Liver (tissue), 9 donors: ENCODE data around the gene LNX2. TPM values are rescaled to one million over a fixed set of nuclear protein-coding genes. Genes with fewer than 3 reads are reported as not detected.

Experiments used
- DNase-seq: peaks from one replicate; pipeline ENCODE4 v3.0.0-alpha.2; 2017; ENCODE audit warnings: low spot score
- H3K27ac ChIP-seq, 2 donors: one replicate each; pipeline ENCODE4 v1.7.0; 2013; ENCODE audit warnings: inconsistent platforms in 2 of 2, low read length in 2 of 2, control low read depth in 1 of 2, low read depth in 1 of 2, mild to moderate bottlenecking in 1 of 2
- H3K27me3 ChIP-seq, 4 donors: one replicate each; pipeline versions ENCODE4 v1.6.1 to v1.7.0; 2013; ENCODE audit warnings: low read length in 3 of 4, inconsistent platforms in 1 of 4, mild to moderate bottlenecking in 1 of 4, moderate library complexity in 1 of 4; ENCODE audit not compliant: control insufficient read depth in 4 of 4, insufficient read depth in 4 of 4
- H3K36me3 ChIP-seq, 4 donors: one replicate each; pipeline versions ENCODE4 v1.6.1 to v1.7.0; 2013; ENCODE audit warnings: low read length in 3 of 4, mild to moderate bottlenecking in 3 of 4, low read depth in 1 of 4, moderate library complexity in 1 of 4; ENCODE audit not compliant: control insufficient read depth in 4 of 4, insufficient read depth in 3 of 4
- H3K4me1 ChIP-seq, 4 donors: one replicate each; pipeline versions ENCODE4 v1.6.1 to v1.7.0; 2013; ENCODE audit warnings: low read length in 3 of 4, mild to moderate bottlenecking in 3 of 4, moderate library complexity in 1 of 4; ENCODE audit not compliant: control insufficient read depth in 4 of 4, insufficient read depth in 4 of 4
- H3K4me3 ChIP-seq, 3 donors: one replicate each; pipeline versions ENCODE4 v1.6.1 to v1.7.0; 2013; ENCODE audit warnings: low read length in 3 of 3, control low read depth in 1 of 3, low read depth in 1 of 3, mild to moderate bottlenecking in 1 of 3
- H3K9ac ChIP-seq, 2 donors: one replicate each; pipeline ENCODE4 v1.7.0; 2013; ENCODE audit warnings: low read length in 2 of 2, mild to moderate bottlenecking in 2 of 2, moderate library complexity in 2 of 2, control low read depth in 1 of 2, low read depth in 1 of 2
- H3K9me3 ChIP-seq, 4 donors: one replicate each; pipeline versions ENCODE4 v1.6.1 to v1.7.0; 2013; ENCODE audit warnings: low read length in 3 of 4; ENCODE audit not compliant: control insufficient read depth in 4 of 4
- ATF3 ChIP-seq: IDR thresholded peaks from 2 replicates; pipeline ENCODE4 v1.6.1; 2016; ENCODE audit warnings: antibody characterized with exemption
- EGR1 ChIP-seq, 2 donors: IDR thresholded peaks; 2 replicates each; pipeline ENCODE4 v1.6.1; 2016 to 2018; ENCODE audit warnings: antibody characterized with exemption in 2 of 2, low read depth in 2 of 2
- FOXA1 ChIP-seq: IDR thresholded peaks from 2 replicates; pipeline ENCODE4 v1.6.1; 2016; ENCODE audit warnings: antibody characterized with exemption
- FOXA2 ChIP-seq: IDR thresholded peaks from 2 replicates; pipeline ENCODE4 v1.6.1; 2016; ENCODE audit warnings: antibody characterized with exemption
- GABPA ChIP-seq, 2 donors: IDR thresholded peaks in 1 of 2; conservative IDR thresholded peaks in 1 of 2; 2 replicates each; pipeline ENCODE4 v1.6.1; 2016; ENCODE audit warnings: antibody characterized with exemption in 2 of 2, mild to moderate bottlenecking in 1 of 2, moderate library complexity in 1 of 2
- HNF4A ChIP-seq, 2 donors: conservative IDR thresholded peaks; 2 replicates each; pipeline ENCODE4 v1.6.1; 2016; ENCODE audit warnings: antibody characterized with exemption in 2 of 2, mild to moderate bottlenecking in 2 of 2
- HNF4G ChIP-seq: IDR thresholded peaks from 2 replicates; pipeline ENCODE4 v1.6.1; 2016; ENCODE audit warnings: antibody characterized with exemption
- JUND ChIP-seq, 2 donors: IDR thresholded peaks; 2 replicates each; pipeline ENCODE4 v1.6.1; 2016; ENCODE audit warnings: antibody characterized with exemption in 2 of 2
- MAX ChIP-seq: IDR thresholded peaks from 2 replicates; pipeline ENCODE4 v1.6.1; 2016; ENCODE audit warnings: antibody characterized with exemption
- NR2F2 ChIP-seq: IDR thresholded peaks from 2 replicates; pipeline ENCODE4 v1.6.1; 2016; ENCODE audit warnings: antibody characterized with exemption
- RAD21 ChIP-seq, 2 donors: IDR thresholded peaks; 2 replicates each; pipeline ENCODE4 v1.6.1; 2016; ENCODE audit warnings: antibody characterized with exemption in 2 of 2, mild to moderate bottlenecking in 2 of 2
- RXRA ChIP-seq, 2 donors: IDR thresholded peaks; 2 replicates each; pipeline ENCODE4 v1.6.1; 2017 to 2018; ENCODE audit warnings: antibody characterized with exemption in 2 of 2, mild to moderate bottlenecking in 1 of 2
- SP1 ChIP-seq: IDR thresholded peaks from 2 replicates; pipeline ENCODE4 v1.6.1; 2018; ENCODE audit warnings: antibody characterized with exemption, mild to moderate bottlenecking
- TAF1 ChIP-seq: conservative IDR thresholded peaks from 2 replicates; pipeline ENCODE4 v1.6.1; 2016; ENCODE audit warnings: antibody characterized with exemption, mild to moderate bottlenecking
- YY1 ChIP-seq: IDR thresholded peaks from 2 replicates; pipeline ENCODE4 v1.6.1; 2016; ENCODE audit warnings: antibody characterized with exemption, mild to moderate bottlenecking
- WGBS: extraction: QIAGEN DNeasy Blood & Tissue Kit; methylation state at CpG from one replicate; pipeline ENCODE4 v1.1.7; 2013; 5-methylcytosine and 5-hydroxymethylcytosine counted together
- polyA plus RNA-seq, 2 donors: library from polyadenylated mRNA; stranded (reverse) in 1 of 2; unstranded in 1 of 2; fragments of 200-250 nt in 1 of 2; fragments of >200 nt in 1 of 2; fragmentation: Nextera tagmentation in 1 of 2; extraction: Ambion mirVana in 1 of 2; gene quantifications; one replicate each; pipeline versions ENCODE4 v1.2.1 to v1.2.3, GENCODE V29; 2013 to 2015
- total RNA-seq, 2 donors: library from RNA; depleted of rRNA; stranded (reverse); fragments of >200 nt; gene quantifications; one replicate each; pipeline ENCODE4 v1.2.3, GENCODE V29; 2014
- TF ChIP-seq, protein P1 (sequence below): fragments of 150-350 bp; IDR thresholded peaks from 2 replicates; pipeline ENCODE4 v1.5.1; 2017; ENCODE audit warnings: improper control_type of control experiment, low read depth, low read length; ENCODE audit not compliant: missing input control
- TF ChIP-seq, protein P2 (sequence below): IDR thresholded peaks from 2 replicates; pipeline ENCODE4 v1.6.1; 2016; ENCODE audit warnings: antibody characterized with exemption
- TF ChIP-seq, protein P3 (sequence below): IDR thresholded peaks from 2 replicates; pipeline ENCODE4 v1.6.1; 2016; ENCODE audit warnings: antibody characterized with exemption, mild to moderate bottlenecking
- donor health status: healthy.
- donor health status: healthy.
- donor health status: healthy.
- donor health status: healthy.
- donor health status: healthy.

The LNX2 gene
- total and polyA plus RNA-seq, 4 donors, result 6.2 to 25.9 (median 13.3) TPM

GRCh38 chr13:27528908-27529307, 91.4 kb downstream of the LNX2 start:
- Histone ChIP-seq H3K4me1 (peaks cover 2 to 6% (median 3%) of the 10 kb centered on the region in 4 donors), H3K9me3 (peaks cover 0 to 1% (median 0%) of the 10 kb centered on the region in 4 donors), H3K9ac (no peak overlapping the region), H3K27ac (no peak overlapping the region), H3K4me3 (no peak overlapping the region), H3K27me3 (no peaks in the 10 kb centered on the region), H3K36me3 (no peaks in the 10 kb centered on the region)
- TF ChIP-seq JUND (IDR thresholded peaks at IDR 0.05) (no peak), GABPA (IDR thresholded peaks at IDR 0.05 in 1 of 2, conservative IDR thresholded peaks at IDR 0.05 in 1 of 2) (no peak), RXRA (IDR thresholded peaks at IDR 0.05) (no peak), MAX (no peak), NR2F2 (no peak), HNF4G (no peak), TAF1 (no peak), SP1 (no peak), RAD21 (IDR thresholded peaks at IDR 0.05) (no peak), YY1 (no peak), FOXA1 (no peak), EGR1 (IDR thresholded peaks at IDR 0.05; ENCODE audit: low read depth in 2 of 2) (no peak), HNF4A (conservative IDR thresholded peaks at IDR 0.05) (no peak), ATF3 (no peak), FOXA2 (no peak)
- TF ChIP-seq, protein P1, sequence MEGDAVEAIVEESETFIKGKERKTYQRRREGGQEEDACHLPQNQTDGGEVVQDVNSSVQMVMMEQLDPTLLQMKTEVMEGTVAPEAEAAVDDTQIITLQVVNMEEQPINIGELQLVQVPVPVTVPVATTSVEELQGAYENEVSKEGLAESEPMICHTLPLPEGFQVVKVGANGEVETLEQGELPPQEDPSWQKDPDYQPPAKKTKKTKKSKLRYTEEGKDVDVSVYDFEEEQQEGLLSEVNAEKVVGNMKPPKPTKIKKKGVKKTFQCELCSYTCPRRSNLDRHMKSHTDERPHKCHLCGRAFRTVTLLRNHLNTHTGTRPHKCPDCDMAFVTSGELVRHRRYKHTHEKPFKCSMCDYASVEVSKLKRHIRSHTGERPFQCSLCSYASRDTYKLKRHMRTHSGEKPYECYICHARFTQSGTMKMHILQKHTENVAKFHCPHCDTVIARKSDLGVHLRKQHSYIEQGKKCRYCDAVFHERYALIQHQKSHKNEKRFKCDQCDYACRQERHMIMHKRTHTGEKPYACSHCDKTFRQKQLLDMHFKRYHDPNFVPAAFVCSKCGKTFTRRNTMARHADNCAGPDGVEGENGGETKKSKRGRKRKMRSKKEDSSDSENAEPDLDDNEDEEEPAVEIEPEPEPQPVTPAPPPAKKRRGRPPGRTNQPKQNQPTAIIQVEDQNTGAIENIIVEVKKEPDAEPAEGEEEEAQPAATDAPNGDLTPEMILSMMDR, result no peak
- TF ChIP-seq, protein P2, sequence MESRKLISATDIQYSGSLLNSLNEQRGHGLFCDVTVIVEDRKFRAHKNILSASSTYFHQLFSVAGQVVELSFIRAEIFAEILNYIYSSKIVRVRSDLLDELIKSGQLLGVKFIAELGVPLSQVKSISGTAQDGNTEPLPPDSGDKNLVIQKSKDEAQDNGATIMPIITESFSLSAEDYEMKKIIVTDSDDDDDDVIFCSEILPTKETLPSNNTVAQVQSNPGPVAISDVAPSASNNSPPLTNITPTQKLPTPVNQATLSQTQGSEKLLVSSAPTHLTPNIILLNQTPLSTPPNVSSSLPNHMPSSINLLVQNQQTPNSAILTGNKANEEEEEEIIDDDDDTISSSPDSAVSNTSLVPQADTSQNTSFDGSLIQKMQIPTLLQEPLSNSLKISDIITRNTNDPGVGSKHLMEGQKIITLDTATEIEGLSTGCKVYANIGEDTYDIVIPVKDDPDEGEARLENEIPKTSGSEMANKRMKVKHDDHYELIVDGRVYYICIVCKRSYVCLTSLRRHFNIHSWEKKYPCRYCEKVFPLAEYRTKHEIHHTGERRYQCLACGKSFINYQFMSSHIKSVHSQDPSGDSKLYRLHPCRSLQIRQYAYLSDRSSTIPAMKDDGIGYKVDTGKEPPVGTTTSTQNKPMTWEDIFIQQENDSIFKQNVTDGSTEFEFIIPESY, result no peak
- TF ChIP-seq, protein P3, sequence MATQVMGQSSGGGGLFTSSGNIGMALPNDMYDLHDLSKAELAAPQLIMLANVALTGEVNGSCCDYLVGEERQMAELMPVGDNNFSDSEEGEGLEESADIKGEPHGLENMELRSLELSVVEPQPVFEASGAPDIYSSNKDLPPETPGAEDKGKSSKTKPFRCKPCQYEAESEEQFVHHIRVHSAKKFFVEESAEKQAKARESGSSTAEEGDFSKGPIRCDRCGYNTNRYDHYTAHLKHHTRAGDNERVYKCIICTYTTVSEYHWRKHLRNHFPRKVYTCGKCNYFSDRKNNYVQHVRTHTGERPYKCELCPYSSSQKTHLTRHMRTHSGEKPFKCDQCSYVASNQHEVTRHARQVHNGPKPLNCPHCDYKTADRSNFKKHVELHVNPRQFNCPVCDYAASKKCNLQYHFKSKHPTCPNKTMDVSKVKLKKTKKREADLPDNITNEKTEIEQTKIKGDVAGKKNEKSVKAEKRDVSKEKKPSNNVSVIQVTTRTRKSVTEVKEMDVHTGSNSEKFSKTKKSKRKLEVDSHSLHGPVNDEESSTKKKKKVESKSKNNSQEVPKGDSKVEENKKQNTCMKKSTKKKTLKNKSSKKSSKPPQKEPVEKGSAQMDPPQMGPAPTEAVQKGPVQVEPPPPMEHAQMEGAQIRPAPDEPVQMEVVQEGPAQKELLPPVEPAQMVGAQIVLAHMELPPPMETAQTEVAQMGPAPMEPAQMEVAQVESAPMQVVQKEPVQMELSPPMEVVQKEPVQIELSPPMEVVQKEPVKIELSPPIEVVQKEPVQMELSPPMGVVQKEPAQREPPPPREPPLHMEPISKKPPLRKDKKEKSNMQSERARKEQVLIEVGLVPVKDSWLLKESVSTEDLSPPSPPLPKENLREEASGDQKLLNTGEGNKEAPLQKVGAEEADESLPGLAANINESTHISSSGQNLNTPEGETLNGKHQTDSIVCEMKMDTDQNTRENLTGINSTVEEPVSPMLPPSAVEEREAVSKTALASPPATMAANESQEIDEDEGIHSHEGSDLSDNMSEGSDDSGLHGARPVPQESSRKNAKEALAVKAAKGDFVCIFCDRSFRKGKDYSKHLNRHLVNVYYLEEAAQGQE, result no peak
- no peak for DNase-seq
- 93% methylated on average over 6 of the region's 6 CpGs for WGBS
